Anterior cingulate cortex (tissue), 58 donors: Measurements from ENCODE around the gene RNU4-1.

Source experiments
- DNase-seq, 58 donors: peaks; one replicate each; lab custom pipeline; 2025; lab: John Stamatoyannopoulos, UW

The RNU4-1 gene

GRCh38 chr12:120292411-120292660 is 701 bp downstream of the RNU4-1 start:
- peak in 3 of 58 donors; percentile 37 to 61 (median 46) for DNase-seq

- peak in 8 of 58 donors; percentile 4 to 37 (median 28) for DNase-seq
Measured at GRCh38 chr12:120290609-120291305, 2.3 kb downstream of the RNU4-1 start.

DNA sequence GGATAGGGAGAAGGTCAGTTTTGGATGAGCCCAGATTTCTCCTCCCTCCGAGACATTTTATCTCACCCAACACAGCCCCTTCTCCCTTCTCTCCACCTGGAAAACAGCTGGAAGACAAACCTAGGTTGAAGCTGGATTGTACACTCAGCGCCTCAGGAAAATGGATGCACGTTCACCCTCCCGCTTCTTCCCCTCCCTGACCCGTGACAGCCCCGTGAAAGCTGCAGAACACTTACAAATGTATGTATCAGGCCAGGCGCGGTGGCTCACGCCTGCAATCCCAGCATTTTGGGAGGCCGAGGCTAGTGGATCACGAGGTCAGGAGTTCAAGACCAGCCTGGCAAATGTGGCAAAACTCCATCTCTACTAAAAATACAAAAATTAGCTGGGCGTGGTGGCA is 5.5 kb downstream of the RNU4-1 start:
- no peak for DNase-seq

DNA sequence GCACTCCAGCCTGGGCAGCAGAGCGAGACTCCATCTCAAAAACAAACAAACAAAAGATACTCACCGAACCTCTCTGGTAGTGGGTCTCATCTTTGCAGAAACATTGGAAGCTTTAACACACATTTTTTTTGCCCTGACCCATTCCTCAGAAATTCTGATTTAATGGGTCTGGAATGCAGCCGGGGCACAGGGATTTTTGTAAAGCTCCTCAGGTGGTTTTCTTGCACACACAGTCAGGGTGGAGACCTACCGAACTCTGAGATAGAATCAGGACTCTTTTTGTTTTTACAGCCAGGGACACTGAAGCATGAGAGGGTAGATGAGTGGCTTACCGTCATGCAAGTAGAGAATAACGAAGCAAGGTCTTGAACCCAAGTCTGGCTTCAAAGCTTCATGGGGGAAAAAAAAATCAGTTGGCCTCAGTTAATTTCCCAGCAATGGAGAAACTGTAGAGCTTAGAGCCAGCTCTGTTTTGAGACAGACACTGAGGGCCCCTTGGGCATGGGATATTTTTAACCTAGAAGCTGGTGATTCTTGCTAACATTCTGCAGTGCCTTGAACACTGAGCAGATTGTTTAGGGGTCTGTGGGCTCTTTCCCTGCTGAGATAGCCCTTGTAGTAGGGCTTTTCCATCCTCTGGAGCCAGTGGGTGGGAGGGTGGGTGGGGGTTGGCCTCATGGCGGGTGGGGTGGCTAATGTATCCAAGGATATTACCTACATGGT is 6.1 kb downstream of the RNU4-1 start:
- no peak for DNase-seq

- DNase-seq: no peak
Measured at GRCh38 chr12:120284381-120284780, 8.7 kb downstream of the RNU4-1 start.

DNA sequence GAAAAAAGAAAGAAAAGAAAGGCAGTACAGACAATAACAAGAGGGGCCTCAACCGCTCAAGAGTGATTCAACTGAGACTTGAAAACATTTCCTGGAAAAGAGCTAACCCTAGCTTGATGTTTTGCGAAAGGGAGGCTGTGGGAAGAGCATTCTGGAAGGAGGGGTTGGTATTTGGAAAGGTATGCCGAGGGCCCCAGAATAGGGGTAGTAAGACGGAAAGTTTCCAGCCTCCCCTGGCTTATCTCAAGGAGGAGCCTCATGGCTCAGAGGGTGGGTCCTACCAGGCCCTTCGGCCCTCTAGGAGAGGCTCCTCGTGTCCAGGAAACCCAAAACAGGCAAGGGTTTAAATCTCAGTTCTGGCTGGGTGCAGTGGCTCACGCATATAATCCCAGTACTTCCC is 9.7 kb downstream of the RNU4-1 start:
- DNase-seq: no peak

DNA sequence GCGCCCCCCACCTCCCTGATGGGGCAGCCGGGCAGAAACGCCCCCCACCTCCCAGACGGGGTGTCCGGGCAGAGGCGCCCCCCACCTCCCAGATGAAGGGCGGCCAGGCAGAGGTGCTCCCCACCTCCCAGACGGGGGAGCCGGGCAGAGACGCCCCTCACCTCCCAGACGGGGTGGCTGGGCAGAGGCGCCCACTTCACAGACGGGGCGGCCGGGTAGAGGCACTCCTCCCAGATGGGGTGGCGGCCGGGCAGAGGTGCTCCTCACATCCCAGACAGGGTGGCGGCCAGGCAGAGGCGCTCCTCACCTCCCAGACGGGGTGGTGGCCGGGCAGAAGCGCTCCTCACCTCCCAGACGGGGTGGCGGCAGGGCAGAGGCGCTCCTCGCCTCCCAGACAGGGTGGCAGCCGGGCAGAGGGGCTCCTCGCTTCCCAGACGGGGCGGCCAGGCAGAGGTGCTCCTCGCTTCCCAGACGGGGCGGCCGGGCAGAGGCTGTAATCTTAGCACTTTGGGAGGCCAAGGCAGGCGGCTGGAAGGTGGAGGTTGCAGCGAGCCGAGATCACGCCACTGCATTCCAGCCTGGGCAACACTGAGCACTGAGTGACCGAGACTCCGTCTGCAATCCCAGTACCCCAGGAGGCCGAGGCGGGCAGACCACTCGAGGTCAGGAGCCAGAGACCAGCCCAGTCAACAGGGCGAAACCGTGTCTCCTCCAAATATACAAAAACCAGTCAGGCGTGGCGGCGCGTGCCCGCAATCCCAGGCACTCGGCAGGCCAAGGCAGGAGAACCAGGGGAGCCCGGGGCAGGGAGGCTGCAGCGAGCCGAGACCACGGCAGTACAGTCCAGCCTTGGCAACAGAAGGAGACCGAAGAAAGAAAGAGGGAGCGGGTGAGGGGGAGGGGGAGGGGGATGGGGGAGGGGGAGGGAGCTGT is 14.6 kb downstream of the RNU4-1 start:
- DNase-seq: no peak

DNA sequence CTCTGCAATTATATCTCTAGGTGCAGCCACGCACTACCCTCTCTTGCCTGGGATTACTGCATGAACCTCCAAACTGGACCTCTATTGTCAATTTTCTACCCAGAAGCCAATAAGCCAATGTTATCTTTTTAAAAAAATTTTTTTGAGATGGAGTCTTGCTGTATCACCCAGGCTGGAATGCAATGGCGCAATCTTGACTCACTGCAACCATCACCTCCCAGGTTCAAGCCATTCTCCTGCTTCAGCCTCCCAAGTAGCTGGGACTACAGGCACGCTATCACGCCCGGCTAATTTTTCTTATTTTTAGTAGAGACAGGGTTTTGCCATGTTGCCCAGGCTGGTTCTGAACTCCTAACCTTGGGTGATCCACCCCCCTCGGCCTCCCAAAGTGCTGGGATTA is 16.3 kb downstream of the RNU4-1 start:
- DNase-seq: no peak

GRCh38 chr12:120267736-120268135 is 25.3 kb downstream of the RNU4-1 start:
- no peak for DNase-seq

GRCh38 chr12:120266180-120266870 is 26.7 kb downstream of the RNU4-1 start:
- DNase-seq: no peak

- peak in 54 of 58 donors; percentile 21 to 86 (median 73) for DNase-seq
Measured at GRCh38 chr12:120265473-120266179, 27.4 kb downstream of the RNU4-1 start, which contains the start of gene PXN. TSS of gene PXN (minus strand) at chr12:120265730. CDS start at chr12:120265629, 101 bp downstream.

- peak in 2 of 58 donors; percentile 18 to 48 for DNase-seq
Measured at GRCh38 chr12:120264904-120265472, 28.0 kb downstream of the RNU4-1 start.

DNA sequence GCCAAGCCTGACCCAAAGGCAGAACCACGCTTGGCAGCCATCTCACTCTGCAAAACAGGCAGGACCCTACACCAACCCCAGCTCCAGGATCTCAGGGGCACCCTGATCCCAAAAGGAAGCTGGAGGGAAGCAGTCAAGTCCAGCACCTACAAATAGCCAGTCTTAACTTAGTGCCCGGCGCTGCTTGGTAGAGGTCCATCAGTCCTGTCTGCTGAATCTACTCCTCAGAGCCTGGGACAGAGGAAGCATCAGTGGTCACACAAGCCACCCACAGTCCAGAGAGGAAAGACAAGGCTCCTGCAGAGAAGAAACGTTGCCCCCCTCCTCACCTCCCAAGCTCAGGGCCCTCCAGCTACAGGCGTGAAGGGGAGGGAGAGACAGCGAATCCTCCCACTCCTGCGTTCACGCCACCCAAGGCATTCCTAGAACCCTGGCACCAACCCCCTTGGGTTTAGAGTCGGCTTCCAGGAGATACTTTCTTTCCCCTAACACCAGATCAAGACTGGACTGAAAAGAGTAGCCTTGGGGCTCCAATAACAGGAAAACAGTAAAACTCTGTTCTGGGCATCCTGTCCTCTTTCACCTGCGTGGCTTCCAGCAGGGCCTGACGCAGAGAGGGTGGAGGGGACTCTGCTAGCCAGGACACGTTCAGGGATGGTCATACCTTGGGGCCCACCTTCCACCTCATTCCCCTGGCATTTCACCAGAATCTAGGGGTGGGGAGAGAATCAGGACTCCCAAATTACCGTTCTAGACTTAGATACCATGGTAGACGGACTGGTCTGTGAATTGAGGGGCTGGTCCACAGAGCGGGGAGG is 28.7 kb downstream of the RNU4-1 start:
- peak in 3 of 58 donors; percentile 14 to 19 (median 15) for DNase-seq

- DNase-seq: no peak
Measured at GRCh38 chr12:120263748-120264085, 29.3 kb downstream of the RNU4-1 start.

DNA sequence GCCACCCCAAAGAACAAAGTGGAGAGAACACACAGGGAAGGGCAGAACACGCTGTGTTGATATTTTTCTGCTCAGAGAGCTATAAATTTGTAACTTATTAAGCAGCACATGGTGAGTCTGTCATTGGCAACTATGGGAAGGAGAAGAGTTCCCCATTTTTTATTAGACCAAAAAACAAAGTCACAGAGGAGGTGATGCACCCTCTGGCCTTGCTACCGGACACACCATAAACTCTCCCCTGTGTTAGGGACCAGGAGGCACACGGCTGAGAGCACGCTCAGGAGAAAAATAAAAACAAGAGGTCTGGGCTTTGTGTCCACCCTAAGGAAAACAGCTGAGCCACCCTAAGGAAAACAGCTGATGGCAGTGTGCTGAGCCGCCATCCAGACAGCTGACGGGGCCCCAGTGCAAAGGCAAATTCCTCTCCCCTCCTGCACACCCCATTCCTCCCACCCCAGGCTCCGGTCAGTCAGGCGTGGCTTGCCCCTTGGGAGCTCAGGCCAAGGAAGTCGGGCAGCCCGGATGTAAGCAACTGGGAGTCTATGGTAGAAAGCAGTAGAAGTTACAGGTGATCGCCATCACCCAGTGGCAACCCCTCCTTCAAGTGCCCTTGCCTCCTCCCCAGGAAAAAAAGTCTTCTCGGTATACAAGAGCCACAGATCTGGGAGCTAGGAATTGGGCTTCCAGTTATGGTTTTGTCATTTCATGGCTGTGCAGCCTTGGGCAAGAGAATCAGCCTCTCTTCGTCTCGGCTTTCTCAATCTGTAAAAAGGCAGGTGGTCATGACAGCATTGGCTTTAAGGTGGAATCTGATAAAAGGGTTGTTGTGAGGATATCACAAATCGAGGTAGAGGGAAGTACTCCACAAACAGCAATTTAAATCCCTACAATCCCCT is 29.9 kb downstream of the RNU4-1 start:
- DNase-seq: peak in 3 of 58 donors; percentile 31 to 64 (median 31)

DNA sequence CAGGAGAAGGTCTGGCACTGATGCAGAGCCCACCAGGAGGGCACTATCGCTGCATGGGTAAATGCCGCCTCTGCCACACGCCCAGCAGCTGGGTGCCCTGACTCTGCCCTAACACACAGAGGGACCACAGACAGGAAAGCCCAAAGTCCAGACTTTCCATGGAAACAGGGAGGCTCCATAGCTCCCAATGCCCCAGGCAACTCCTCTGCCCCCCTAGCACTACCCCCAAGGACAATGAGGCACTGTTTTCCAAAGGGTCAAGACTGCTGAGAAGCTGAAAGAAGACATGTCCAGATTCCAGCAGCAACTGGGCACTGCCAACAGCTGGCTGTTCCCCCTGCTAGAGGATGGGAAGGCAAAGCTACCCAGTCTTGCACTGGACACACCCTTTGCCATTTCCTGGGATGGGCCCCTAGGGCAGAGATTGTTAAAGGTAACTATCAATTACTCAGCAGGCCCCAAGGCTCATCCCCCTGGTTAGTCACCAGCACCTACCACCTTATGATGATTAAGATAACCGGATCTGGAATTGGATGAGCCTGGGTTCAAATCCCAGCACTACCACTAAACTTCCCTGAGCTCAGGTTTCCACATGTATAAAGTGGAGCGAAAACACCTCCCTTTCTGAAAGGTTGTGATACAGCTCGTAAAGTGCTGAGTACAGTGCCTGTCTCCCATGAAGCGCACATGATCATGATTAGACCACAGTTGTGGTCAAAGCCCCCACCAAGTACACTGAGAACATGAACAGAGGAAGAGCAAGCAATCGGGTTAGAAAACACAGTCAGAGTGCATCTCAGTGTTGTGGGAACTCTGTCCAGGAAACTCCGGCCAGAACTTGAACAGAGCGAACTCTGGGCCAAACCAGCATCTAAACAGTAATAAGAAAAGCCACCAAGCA is 30.8 kb downstream of the RNU4-1 start:
- DNase-seq: peak in 12 of 58 donors; percentile 8 to 56 (median 32)

DNA sequence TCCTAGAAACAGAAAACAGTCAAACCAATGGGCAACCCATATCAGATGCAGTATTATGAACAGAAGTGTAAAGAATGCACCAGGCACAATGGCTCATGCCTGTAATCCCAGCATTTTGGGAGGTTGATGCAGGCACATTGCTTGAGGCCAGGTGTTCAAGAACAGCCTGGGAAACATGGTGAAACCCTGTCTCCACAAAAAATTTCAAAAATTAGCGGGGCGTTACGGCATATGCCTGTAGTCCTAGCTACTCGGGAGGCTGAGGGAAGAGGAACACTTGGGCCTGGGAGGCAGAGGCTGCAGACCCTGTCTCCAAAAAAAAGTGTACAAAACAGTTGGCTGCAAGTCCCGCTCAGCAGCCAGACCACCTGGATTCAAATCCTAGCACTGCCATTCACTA is 32.4 kb downstream of the RNU4-1 start:
- DNase-seq: no peak
